Measurements from ENCODE around the gene SPATA6. TPM values are rescaled to one million over a fixed set of nuclear protein-coding genes. Genes with fewer than 3 reads are reported as not detected.
A peak's percentile ranks its signal among the peaks of the same experiment; 100 is the strongest.

The SPATA6 gene
- total and polyA plus RNA-seq, 2 experiments from 2014 or later = 10.6 to 13.3 TPM

- Histone ChIP-seq H3K36me3 (ENCODE audit: insufficient read depth) (no peaks in the 10 kb centered on the region), H3K79me2 (replicated peaks; ENCODE audit: insufficient read depth) (no peaks in the 10 kb centered on the region), H3K27me3 (ENCODE audit: insufficient read depth) (no peaks in the 10 kb centered on the region), H4K20me1 (replicated peaks; ENCODE audit: insufficient read depth) (no peaks in the 10 kb centered on the region), H3F3A (replicated peaks; ENCODE audit: low read depth) (peaks cover 4% of the 10 kb centered on the region; the same call in 1 of the 2 replicates), H3K4me3 (peak overlapping the region; percentile 20), H3K4me2 (peak overlapping the region; percentile 35), H3K4me1 (ENCODE audit: insufficient read depth) (peaks cover 29% of the 10 kb centered on the region), H3K9me2 (ENCODE audit: insufficient read depth) (no peaks in the 10 kb centered on the region; the same call in 1 of the 2 replicates), H3K27ac (ENCODE audit: low read depth) (peak overlapping the region; percentile 89), H2AFZ (peak overlapping the region; percentile 48)
- Mint-ChIP-seq H3K27ac (peak overlapping the region; percentile 48; the same call in 1 of the 2 replicates), H3K4me3 (no peak overlapping the region), H3K9me3 (no peaks in the 10 kb centered on the region), H3K36me3 (ENCODE audit: low read depth) (no peaks in the 10 kb centered on the region), H3K27me3 (ENCODE audit: insufficient read depth, low read depth, poor library complexity) (peaks cover 2% of the 10 kb centered on the region), H3K4me1 (peaks cover 38% of the 10 kb centered on the region)
- ATAC-seq = no peak
- DNase-seq (ENCODE audit: low spot score) = peak; percentile 11
- TF ChIP-seq NANOG (IDR thresholded peaks at IDR 0.05; ENCODE audit: borderline replicate concordance) = no peak
Observed at GRCh38 chr1:48499211-48499735, 27.3 kb upstream of the SPATA6 start.

- Mint-ChIP-seq H3K36me3 (ENCODE audit: low read depth) (no peaks in the 10 kb centered on the region), H3K27me3 (ENCODE audit: insufficient read depth, low read depth, poor library complexity) (peaks cover 2% of the 10 kb centered on the region), H3K4me1 (peaks cover 45% of the 10 kb centered on the region), H3K4me3 (no peak overlapping the region), H3K9me3 (no peaks in the 10 kb centered on the region), H3K27ac (no peak overlapping the region)
- H3K27ac ChIP-seq (ENCODE audit: low read depth) = peak overlapping the region; percentile 89
- no peaks in the 10 kb centered on the region for H3K79me2 ChIP-seq (replicated peaks; ENCODE audit: insufficient read depth)
- H3K27me3 ChIP-seq (ENCODE audit: insufficient read depth) = no peaks in the 10 kb centered on the region
- H4K20me1 ChIP-seq (replicated peaks; ENCODE audit: insufficient read depth) = no peaks in the 10 kb centered on the region
- no peaks in the 10 kb centered on the region; the same call in 1 of the 2 replicates for H3K9me2 ChIP-seq (ENCODE audit: insufficient read depth)
- peaks cover 4% of the 10 kb centered on the region; the same call in 1 of the 2 replicates for H3F3A ChIP-seq (replicated peaks; ENCODE audit: low read depth)
- ATAC-seq (peak; percentile 84), DNase-seq (ENCODE audit: low spot score) (peak; percentile 91)
- H3K4me1 ChIP-seq (ENCODE audit: insufficient read depth) = peaks cover 32% of the 10 kb centered on the region
- TF ChIP-seq CTCF (conservative IDR thresholded peaks at IDR 0.05; ENCODE audit: low read depth in 2 of 2) (peak; percentile 90 to 91), ZNF114 (CRISPR knock-in tag; IDR thresholded peaks at IDR 0.05) (no peak), ZNF331 (CRISPR knock-in tag; IDR thresholded peaks at IDR 0.05; ENCODE audit: low read depth) (no peak)
- H3K4me3 ChIP-seq = no peak overlapping the region
- H3K36me3 ChIP-seq (ENCODE audit: insufficient read depth) = no peaks in the 10 kb centered on the region
- H3K4me2 ChIP-seq = peak overlapping the region; percentile 35
- peak overlapping the region; percentile 48 for H2AFZ ChIP-seq
Observed at GRCh38 chr1:48498096-48498791, 26.2 kb upstream of the SPATA6 start.

- no peak overlapping the region for H3K4me3 ChIP-seq
- peaks cover 4% of the 10 kb centered on the region; the same call in 1 of the 2 replicates for H3F3A ChIP-seq (replicated peaks; ENCODE audit: low read depth)
- Mint-ChIP-seq H3K9me3 (no peaks in the 10 kb centered on the region), H3K4me3 (no peak overlapping the region), H3K4me1 (peaks cover 40% of the 10 kb centered on the region), H3K27me3 (ENCODE audit: insufficient read depth, low read depth, poor library complexity) (peaks cover 4% of the 10 kb centered on the region), H3K27ac (no peak overlapping the region), H3K36me3 (ENCODE audit: low read depth) (no peaks in the 10 kb centered on the region)
- H3K4me2 ChIP-seq = no peak overlapping the region
- no peaks in the 10 kb centered on the region; the same call in 1 of the 2 replicates for H3K9me2 ChIP-seq (ENCODE audit: insufficient read depth)
- H3K27ac ChIP-seq (ENCODE audit: low read depth) = no peak overlapping the region
- no peaks in the 10 kb centered on the region for H3K36me3 ChIP-seq (ENCODE audit: insufficient read depth)
- no peaks in the 10 kb centered on the region for H4K20me1 ChIP-seq (replicated peaks; ENCODE audit: insufficient read depth)
- ATAC-seq (no peak), DNase-seq (ENCODE audit: low spot score) (no peak)
- H3K4me1 ChIP-seq (ENCODE audit: insufficient read depth) = peaks cover 29% of the 10 kb centered on the region
- H3K27me3 ChIP-seq (ENCODE audit: insufficient read depth) = no peaks in the 10 kb centered on the region
- no peak overlapping the region for H2AFZ ChIP-seq
- no peaks in the 10 kb centered on the region for H3K79me2 ChIP-seq (replicated peaks; ENCODE audit: insufficient read depth)
- TF ChIP-seq REST (IDR thresholded peaks at IDR 0.05; ENCODE audit: unreplicated experiment) (no peak), ZNF331 (CRISPR knock-in tag; IDR thresholded peaks at IDR 0.05; ENCODE audit: low read depth) (no peak), CREB1 (CRISPR knock-in tag; IDR thresholded peaks at IDR 0.05; ENCODE audit: low read depth) (no peak)
Observed at GRCh38 chr1:48495911-48496310, 23.9 kb upstream of the SPATA6 start.
